Measurements from ENCODE around the gene DDX41.

DDX41 gene

GRCh38 chr5:177526791-177527190 lies 10.0 kb upstream of the DDX41 start:
- H3K36me3 ChIP-seq: peaks cover 48% of the 10 kb centered on the region
- H3K4me3 ChIP-seq (ENCODE audit: low read depth, low read length): no peak overlapping the region
- peaks cover 8% of the 10 kb centered on the region for H3K4me1 ChIP-seq
- no peak for DNase-seq
- no peaks in the 10 kb centered on the region for H3K9me3 ChIP-seq
- H3K27me3 ChIP-seq: no peaks in the 10 kb centered on the region
- no peak for TF ChIP-seq CTCF (IDR thresholded peaks at IDR 0.05; ENCODE audit: low read depth, low read length)

GRCh38 chr5:177526191-177526590 lies 9.4 kb upstream of the DDX41 start:
- no peak overlapping the region for H3K4me3 ChIP-seq (ENCODE audit: low read depth, low read length)
- no peaks in the 10 kb centered on the region for H3K9me3 ChIP-seq
- peaks cover 8% of the 10 kb centered on the region for H3K4me1 ChIP-seq
- H3K27me3 ChIP-seq: no peaks in the 10 kb centered on the region
- no peak for TF ChIP-seq CTCF (IDR thresholded peaks at IDR 0.05; ENCODE audit: low read depth, low read length)
- peaks cover 51% of the 10 kb centered on the region for H3K36me3 ChIP-seq
- DNase-seq: no peak

GRCh38 chr5:177524941-177525655 lies 8.3 kb upstream of the DDX41 start:
- Histone ChIP-seq H3K4me3 (ENCODE audit: low read depth, low read length) (no peak overlapping the region), H3K27me3 (no peaks in the 10 kb centered on the region), H3K9me3 (no peaks in the 10 kb centered on the region), H3K4me1 (peaks cover 8% of the 10 kb centered on the region), H3K36me3 (peaks cover 54% of the 10 kb centered on the region)
- DNase-seq: no peak
- TF ChIP-seq CTCF (IDR thresholded peaks at IDR 0.05; ENCODE audit: low read depth, low read length): no peak

- H3K4me3 ChIP-seq (ENCODE audit: low read depth, low read length): no peak overlapping the region
- no peak for DNase-seq
- H3K36me3 ChIP-seq: peaks cover 57% of the 10 kb centered on the region
- no peaks in the 10 kb centered on the region for H3K27me3 ChIP-seq
- TF ChIP-seq CTCF (IDR thresholded peaks at IDR 0.05; ENCODE audit: low read depth, low read length): no peak
- no peaks in the 10 kb centered on the region for H3K9me3 ChIP-seq
- peaks cover 5% of the 10 kb centered on the region for H3K4me1 ChIP-seq
Measured at GRCh38 chr5:177524539-177524900, 7.8 kb upstream of the DDX41 start.

- DNase-seq: no peak
- H3K36me3 ChIP-seq: peaks cover 57% of the 10 kb centered on the region
- no peaks in the 10 kb centered on the region for H3K27me3 ChIP-seq
- H3K9me3 ChIP-seq: no peaks in the 10 kb centered on the region
- H3K4me1 ChIP-seq: no peaks in the 10 kb centered on the region
- H3K4me3 ChIP-seq (ENCODE audit: low read depth, low read length): no peak overlapping the region
- no peak for TF ChIP-seq CTCF (IDR thresholded peaks at IDR 0.05; ENCODE audit: low read depth, low read length)
Measured at GRCh38 chr5:177523711-177524538, 7.2 kb upstream of the DDX41 start.
